CD14-positive monocyte (primary cell): ENCODE measurements around the gene ARHGEF10L. TPM values are rescaled to one million over a fixed set of nuclear protein-coding genes. Genes with fewer than 3 reads are reported as not detected.

Source experiments
- DNase-seq, 3 donors: peaks; one replicate each; pipeline ENCODE4 v3.0.0-alpha.2; 2011 to 2022
- H2AFZ ChIP-seq: 2 replicates; pipeline ENCODE4 v1.6.0; 2012; ENCODE audit warnings: mild to moderate bottlenecking, low read depth, low read length, inconsistent platforms; ENCODE audit not compliant: insufficient read depth, poor library complexity, severe bottlenecking
- H3K27ac ChIP-seq, 2 donors: 1 replicate in 1 of 2; 2 replicates in 1 of 2; pipeline ENCODE4 v1.5.1; 2012 to 2013; ENCODE audit warnings: low read length in 2 of 2, control low read depth in 1 of 2, inconsistent platforms in 1 of 2, low read depth in 1 of 2, mild to moderate bottlenecking in 1 of 2
- H3K27me3 ChIP-seq, 2 donors: one replicate each; pipeline versions ENCODE4 v1.6.0 to v1.6.1; 2011 to 2013; ENCODE audit warnings: low read length in 2 of 2; ENCODE audit not compliant: control insufficient read depth in 2 of 2, insufficient read depth in 2 of 2
- H3K36me3 ChIP-seq, 2 donors: replicated peaks in 1 of 2; 1 replicate in 1 of 2; 2 replicates in 1 of 2; pipeline versions ENCODE4 v1.5.1 to v1.6.1; 2012 to 2013; ENCODE audit warnings: low read length in 2 of 2, control low read depth in 1 of 2, inconsistent platforms in 1 of 2, mild to moderate bottlenecking in 1 of 2; ENCODE audit not compliant: insufficient read depth in 2 of 2, control insufficient read depth in 1 of 2
- H3K4me1 ChIP-seq, 2 donors: 1 replicate in 1 of 2; 2 replicates in 1 of 2; pipeline versions ENCODE4 v1.5.1 to v1.6.1; 2012 to 2013; ENCODE audit warnings: low read length in 2 of 2, control low read depth in 1 of 2, inconsistent platforms in 1 of 2, mild to moderate bottlenecking in 1 of 2, moderate library complexity in 1 of 2; ENCODE audit not compliant: insufficient read depth in 2 of 2, control insufficient read depth in 1 of 2
- H3K4me2 ChIP-seq: replicated peaks from 2 replicates; pipeline ENCODE3; 2012; ENCODE audit warnings: low read length, moderate library complexity, mild to moderate bottlenecking; ENCODE audit not compliant: poor library complexity, severe bottlenecking; ENCODE audit errors: extremely low read depth
- H3K4me3 ChIP-seq, 3 experiments: fragments of 200-600 bp in 1 of 3; sonication (generic) in 1 of 3; replicated peaks in 1 of 3; 1 replicate in 2 of 3; 2 replicates in 1 of 3; pipeline ENCODE4 v1.5.1; 2011 to 2013; ENCODE audit warnings: low read length in 3 of 3, mild to moderate bottlenecking in 3 of 3, control low read depth in 2 of 3, low read depth in 2 of 3, inconsistent platforms in 1 of 3, moderate library complexity in 1 of 3
- H3K79me2 ChIP-seq: 2 replicates; pipeline ENCODE4 v1.6.0; 2012; ENCODE audit warnings: mild to moderate bottlenecking, control low read depth, inconsistent platforms, low read length, moderate library complexity; ENCODE audit not compliant: insufficient read depth
- H3K9ac ChIP-seq: 2 replicates; pipeline ENCODE4 v1.6.0; 2017; ENCODE audit warnings: low read length, mild to moderate bottlenecking; ENCODE audit not compliant: insufficient read depth, poor library complexity, severe bottlenecking
- H3K9me3 ChIP-seq, 2 donors: replicated peaks in 1 of 2; 1 replicate in 1 of 2; 2 replicates in 1 of 2; pipeline versions ENCODE4 v1.5.1 to v1.6.1; 2012 to 2013; ENCODE audit warnings: low read length in 2 of 2, control low read depth in 1 of 2; ENCODE audit not compliant: control insufficient read depth in 1 of 2, insufficient read depth in 1 of 2
- H4K20me1 ChIP-seq: 2 replicates; pipeline ENCODE4 v1.6.0; 2012; ENCODE audit warnings: mild to moderate bottlenecking, low read length, control low read depth, moderate library complexity; ENCODE audit not compliant: insufficient read depth
- H3K27ac Mint-ChIP-seq, 7 donors: one replicate each; pipeline ENCODE4 v1.8.0; 2020; ENCODE audit warnings: mild to moderate bottlenecking in 7 of 7, mixed read lengths in 7 of 7, moderate library complexity in 6 of 7, inconsistent platforms in 2 of 7
- H3K27me3 Mint-ChIP-seq, 3 donors: one replicate each; pipeline ENCODE4 v1.8.0; 2021 to 2022; ENCODE audit warnings: low read depth in 3 of 3, mild to moderate bottlenecking in 3 of 3, mixed read lengths in 3 of 3, moderate library complexity in 3 of 3, inconsistent platforms in 1 of 3
- H3K36me3 Mint-ChIP-seq, 2 donors: one replicate each; pipeline ENCODE4 v1.8.0; 2020; ENCODE audit warnings: mixed read lengths in 2 of 2, inconsistent platforms in 1 of 2, mild to moderate bottlenecking in 1 of 2
- H3K4me1 Mint-ChIP-seq: one replicate; pipeline ENCODE4 v1.8.0; 2020; ENCODE audit warnings: mild to moderate bottlenecking, mixed read lengths
- H3K4me3 Mint-ChIP-seq, 2 donors: one replicate each; pipeline ENCODE4 v1.8.0; 2020; ENCODE audit warnings: mild to moderate bottlenecking in 2 of 2, mixed read lengths in 2 of 2, moderate library complexity in 1 of 2
- H3K9me3 Mint-ChIP-seq, 7 donors: one replicate each; pipeline ENCODE4 v1.8.0; 2020 to 2022; ENCODE audit warnings: mixed read lengths in 7 of 7, mild to moderate bottlenecking in 6 of 7, moderate library complexity in 6 of 7, inconsistent platforms in 2 of 7
- CTCF ChIP-seq: fragments of 200-600 bp; IDR thresholded peaks from one replicate; pipeline ENCODE4 v1.8.0; 2022; ENCODE audit warnings: antibody characterized with exemption, mild to moderate bottlenecking
- WGBS: methylation state at CpG from one replicate; pipeline ENCODE4 v1.1.5; 2013; ENCODE audit warnings: missing lambda C conversion rate; ENCODE audit not compliant: insufficient coverage; 5-methylcytosine and 5-hydroxymethylcytosine counted together
- intact Hi-C, 2 donors: fragments of 100-400 bp; cut with micrococcal nuclease; formaldehyde crosslinking; loops; one replicate each; pipeline versions ENCODE4 v1.15.0 to v1.15.1; 2023
- polyA plus RNA-seq, 3 donors: library from polyadenylated mRNA; depleted of rRNA in 1 of 3; unstranded in 2 of 3; stranded (reverse) in 1 of 3; fragments of 300-500 nt in 2 of 3; fragments of >200 nt in 1 of 3; fragmentation: Illumina TruSeq in 2 of 3; gene quantifications; 1 replicate in 2 of 3; 2 replicates in 1 of 3; pipeline ENCODE4 v1.2.3, GENCODE V29; 2012 to 2021

The ARHGEF10L gene
- polyA plus RNA-seq, 3 donors = 20.7 to 95.7 (median 23.7) TPM

GRCh38 chr1:17729248-17729647 lies 189.8 kb downstream of the ARHGEF10L start:
- Histone ChIP-seq H3K9me3 (peaks cover 9 to 20% of the 10 kb centered on the region in 2 donors), H3K36me3 (no peaks in the 10 kb centered on the region), H3K79me2 (no peaks in the 10 kb centered on the region), H3K4me3 (no peak overlapping the region), H4K20me1 (no peaks in the 10 kb centered on the region), H3K4me2 (no peak overlapping the region), H3K27me3 (no peaks in the 10 kb centered on the region), H3K9ac (no peak overlapping the region), H3K27ac (no peak overlapping the region), H3K4me1 (no peaks in the 10 kb centered on the region), H2AFZ (no peak overlapping the region)
- peaks cover 9 to 19% (median 13%) of the 10 kb centered on the region in 7 donors for H3K9me3 Mint-ChIP-seq
- H3K36me3 Mint-ChIP-seq = no peaks in the 10 kb centered on the region
- WGBS = 93% methylated on average over 12 of the region's 12 CpGs
- H3K27me3 Mint-ChIP-seq = peaks cover 1 to 6% (median 5%) of the 10 kb centered on the region in 3 donors
- intact Hi-C loops = no loop called here
- no peaks in the 10 kb centered on the region for H3K4me1 Mint-ChIP-seq
- no peak overlapping the region for H3K27ac Mint-ChIP-seq
- H3K4me3 Mint-ChIP-seq = no peak overlapping the region
- no peak for DNase-seq
- no peak for TF ChIP-seq CTCF

GRCh38 chr1:17729909-17730308 lies 190.4 kb downstream of the ARHGEF10L start:
- H3K27me3 ChIP-seq = no peaks in the 10 kb centered on the region
- H3K36me3 ChIP-seq = no peaks in the 10 kb centered on the region
- no peak for DNase-seq
- Mint-ChIP-seq H3K4me1 (no peaks in the 10 kb centered on the region), H3K36me3 (no peaks in the 10 kb centered on the region), H3K27me3 (peaks cover 0 to 10% (median 5%) of the 10 kb centered on the region in 3 donors), H3K4me3 (no peak overlapping the region), H3K27ac (no peak overlapping the region), H3K9me3 (peaks cover 9 to 19% (median 13%) of the 10 kb centered on the region in 7 donors)
- H4K20me1 ChIP-seq = no peaks in the 10 kb centered on the region
- H3K9me3 ChIP-seq = peaks cover 9 to 20% of the 10 kb centered on the region in 2 donors
- H3K27ac ChIP-seq = no peak overlapping the region
- WGBS = 82% methylated on average over 8 of the region's 10 CpGs
- H3K4me2 ChIP-seq = no peak overlapping the region
- intact Hi-C loops = no loop called here
- H3K9ac ChIP-seq = no peak overlapping the region
- TF ChIP-seq CTCF = no peak
- H3K79me2 ChIP-seq = no peaks in the 10 kb centered on the region
- no peak overlapping the region for H3K4me3 ChIP-seq
- H2AFZ ChIP-seq = no peak overlapping the region
- no peaks in the 10 kb centered on the region for H3K4me1 ChIP-seq
